Astrocyte of the spinal cord (primary cell): ENCODE results near the gene PTMA.
"Not testable (repeated sequence)": the region's sequence is repeated elsewhere in the genome, so short reads cannot be mapped to it uniquely, and the experiment has no call there.

ENCODE experiments used
- DNase-seq: peaks from one replicate; pipeline ENCODE4 v3.0.0; 2011; ENCODE audit warnings: low read depth, low spot score
- H3K4me3 ChIP-seq: 2 replicates; pipeline ENCODE4 v1.5.1; 2011; ENCODE audit warnings: low read depth, mild to moderate bottlenecking, low read length, moderate library complexity
- CTCF ChIP-seq: IDR thresholded peaks from 2 replicates; pipeline ENCODE4 v1.5.1; 2012; ENCODE audit warnings: low read depth, mild to moderate bottlenecking, low read length, inconsistent platforms
- in situ Hi-C: cut with HindIII; loops from 2 replicates; pipeline ENCODE4 v1.10.0; 2017; ENCODE audit warnings: low sequenced_read_pairs

The PTMA gene

DNA sequence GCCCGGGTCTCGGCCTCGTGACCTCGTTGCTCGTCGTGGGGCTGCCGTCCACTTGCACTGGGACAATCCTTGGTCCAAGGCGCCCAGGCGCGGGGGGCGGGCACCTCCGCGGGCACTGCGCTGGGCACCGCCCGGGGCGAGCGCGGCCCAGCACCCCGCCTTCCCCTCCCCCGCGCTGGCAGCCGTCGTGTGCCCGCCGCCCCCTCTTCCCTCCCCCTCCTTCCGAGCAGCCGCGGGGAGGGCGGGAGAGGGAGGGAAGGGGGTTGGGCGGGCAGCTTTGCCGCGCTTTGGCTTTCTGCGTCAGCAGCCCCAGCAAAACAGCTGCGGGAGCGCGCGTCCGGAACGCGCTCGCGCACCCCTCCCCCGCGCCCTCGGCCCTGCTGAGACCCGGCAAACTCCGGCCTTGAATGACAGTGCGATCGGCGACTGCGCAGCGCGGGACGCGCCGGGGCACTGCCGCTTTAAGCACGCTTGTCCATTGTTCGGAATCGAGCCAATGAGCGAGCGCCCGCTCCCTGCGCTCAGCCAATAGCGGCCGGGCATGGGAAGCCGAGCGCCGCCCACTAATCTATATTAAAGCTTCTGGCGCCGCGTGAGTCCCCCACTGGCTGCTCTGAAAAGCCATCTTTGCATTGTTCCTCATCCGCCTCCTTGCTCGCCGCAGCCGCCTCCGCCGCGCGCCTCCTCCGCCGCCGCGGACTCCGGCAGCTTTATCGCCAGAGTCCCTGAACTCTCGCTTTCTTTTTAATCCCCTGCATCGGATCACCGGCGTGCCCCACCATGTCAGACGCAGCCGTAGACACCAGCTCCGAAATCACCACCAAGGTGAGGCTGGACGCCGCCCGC lies at the start of gene PTMA:
TSS of gene PTMA (plus strand) at position 599 of the 846 bp plus-strand sequence. CDS start at position 781, 182 bp downstream.
- DNase-seq = peak; percentile 100
- peak within 1 kb of the TSS; percentile 82 for H3K4me3 ChIP-seq
- TF ChIP-seq CTCF = no peak
- in situ Hi-C loops = no loop called here

GRCh38 chr2:231660073-231660472 lies 48.3 kb upstream of the PTMA start:
- in situ Hi-C loops, DNase-seq, H3K4me3 ChIP-seq: not testable (repeated sequence)

DNA sequence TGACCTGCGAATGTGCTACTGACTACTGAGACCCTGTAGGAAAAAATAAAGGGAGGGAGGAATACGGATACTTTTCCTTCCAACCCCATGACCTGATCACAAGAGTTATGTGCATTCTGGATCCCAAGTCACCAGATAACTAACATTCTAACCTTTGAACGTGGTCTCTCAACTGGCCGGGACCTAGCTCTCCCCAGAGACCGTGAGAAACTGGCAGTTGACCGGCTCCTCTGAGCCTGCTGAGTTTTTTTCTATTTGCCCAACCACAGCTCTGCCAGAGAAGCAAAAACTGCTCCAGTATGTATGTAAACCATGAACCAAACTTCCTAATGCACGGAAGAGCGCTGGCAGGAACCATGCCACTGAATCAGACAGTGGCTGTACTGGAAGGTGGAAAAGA lies 47.5 kb upstream of the PTMA start:
- no peak for DNase-seq
- no peak overlapping the region for H3K4me3 ChIP-seq
- no peak for TF ChIP-seq CTCF
- in situ Hi-C loops = no loop called here

DNA sequence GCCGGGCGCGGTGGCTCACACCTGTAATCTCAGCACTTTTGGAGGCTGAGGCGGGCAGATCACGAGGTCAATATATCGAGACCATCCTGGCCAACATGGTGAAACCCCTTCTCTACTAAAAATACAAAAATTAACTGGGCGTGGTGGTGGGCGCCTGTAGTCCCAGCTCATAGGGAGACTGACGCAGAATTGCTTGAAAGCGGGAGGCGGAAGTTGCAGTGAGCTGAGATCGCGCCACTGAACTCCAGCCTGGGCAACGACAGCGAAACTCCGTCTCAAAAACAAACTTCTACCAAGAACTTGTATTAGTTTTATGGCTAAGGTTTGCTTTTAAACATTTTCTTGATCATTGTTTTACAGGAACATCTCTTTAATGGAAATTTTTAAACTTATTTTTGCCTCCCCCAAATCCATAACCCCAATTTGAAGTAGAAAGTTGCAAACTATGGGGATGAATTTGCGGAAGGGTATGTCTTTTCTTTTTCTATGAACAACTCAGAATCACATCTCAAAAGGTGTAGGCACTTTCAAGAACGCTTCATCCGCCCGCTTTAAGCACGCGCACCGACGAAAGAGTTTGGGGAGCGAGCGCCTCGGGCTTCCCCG lies 46.8 kb upstream of the PTMA start:
- in situ Hi-C loops = no loop called here
- TF ChIP-seq CTCF = no peak
- peak overlapping the region; percentile 23 for H3K4me3 ChIP-seq
- no peak for DNase-seq

- peak; percentile 97 for DNase-seq
- no peak for TF ChIP-seq CTCF
- H3K4me3 ChIP-seq = peak overlapping the region; percentile 27
- in situ Hi-C loops = no loop called here
Observed at GRCh38 chr2:231662028-231662810, 46.1 kb upstream of the PTMA start.

GRCh38 chr2:231662811-231663457 lies 45.4 kb upstream of the PTMA start:
- in situ Hi-C loops = no loop called here
- TF ChIP-seq CTCF = no peak
- DNase-seq = no peak
- no peak overlapping the region for H3K4me3 ChIP-seq
